ENCODE data around the gene NUP153.
"Not testable (repeated sequence)": the region's sequence is repeated elsewhere in the genome, so short reads cannot be mapped to it uniquely, and the experiment has no call there.

The NUP153 gene

DNA sequence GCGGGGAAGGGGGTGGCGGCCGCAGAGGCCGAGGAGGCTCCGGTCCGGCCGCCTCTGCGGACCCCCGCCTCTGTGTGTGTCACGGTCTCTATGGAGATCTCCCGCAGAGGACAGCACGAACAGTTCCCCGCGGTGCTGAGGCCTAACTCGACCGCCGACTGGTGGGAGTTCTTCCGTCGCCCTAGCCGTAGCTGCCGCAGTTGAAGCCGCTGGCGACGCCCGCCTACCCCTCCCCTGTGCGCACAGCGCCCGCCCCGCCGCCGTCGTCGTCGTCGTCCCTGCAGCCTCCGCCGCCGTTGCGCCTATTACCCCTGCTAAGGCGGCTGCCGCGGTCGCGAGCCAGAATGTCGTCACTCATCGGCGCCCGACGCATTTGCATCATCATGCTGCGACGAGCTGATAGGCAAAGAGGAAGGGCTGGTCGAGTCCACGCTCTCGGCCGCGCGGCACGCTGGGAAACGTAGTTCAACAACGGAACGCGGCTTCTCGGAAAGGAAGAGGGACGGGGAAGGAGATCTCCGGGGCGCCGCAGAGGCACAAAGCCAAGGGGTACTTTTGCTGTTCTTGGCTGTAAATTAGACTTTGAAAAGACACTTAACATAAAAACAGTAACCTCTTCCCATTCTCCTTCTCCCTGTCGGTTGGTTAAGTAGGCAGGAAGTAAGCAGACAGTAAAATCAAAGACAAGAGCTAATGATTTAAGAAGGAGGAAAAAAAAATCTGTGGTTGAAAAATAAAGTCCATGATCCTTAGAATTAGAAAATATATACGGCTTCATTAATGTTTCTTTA, at the start of gene NUP153:
NUP153 (minus strand) TSS at position 346 of the 791 bp plus-strand sequence. CDS start 538 bp downstream, outside the sequence.
- peak; percentile 95 for DNase-seq

GRCh38 chr6:17754254-17754653, 47.5 kb upstream of the NUP153 start:
- DNase-seq = no peak

DNA sequence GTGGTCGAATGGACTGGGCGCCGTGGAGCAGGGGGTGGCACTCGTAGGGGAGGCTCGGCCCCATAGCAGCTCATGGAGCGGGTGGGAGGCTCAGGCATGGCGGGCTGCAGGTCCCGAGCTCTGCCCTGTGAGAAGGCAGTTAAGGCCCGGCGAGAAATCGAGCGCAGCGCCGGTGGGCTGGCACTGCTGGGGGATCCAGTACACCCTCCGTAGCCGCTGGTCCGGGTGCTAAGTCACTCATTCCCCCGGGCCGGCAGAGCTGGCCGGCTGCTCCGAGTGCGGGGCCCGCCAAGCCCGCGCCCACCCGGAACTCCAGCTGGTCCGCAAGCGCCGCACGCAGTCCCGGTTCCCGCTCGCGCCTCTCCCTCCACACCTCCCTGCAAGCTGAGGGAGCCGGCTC, 38.6 kb upstream of the NUP153 start:
- DNase-seq = not testable (repeated sequence)

DNA sequence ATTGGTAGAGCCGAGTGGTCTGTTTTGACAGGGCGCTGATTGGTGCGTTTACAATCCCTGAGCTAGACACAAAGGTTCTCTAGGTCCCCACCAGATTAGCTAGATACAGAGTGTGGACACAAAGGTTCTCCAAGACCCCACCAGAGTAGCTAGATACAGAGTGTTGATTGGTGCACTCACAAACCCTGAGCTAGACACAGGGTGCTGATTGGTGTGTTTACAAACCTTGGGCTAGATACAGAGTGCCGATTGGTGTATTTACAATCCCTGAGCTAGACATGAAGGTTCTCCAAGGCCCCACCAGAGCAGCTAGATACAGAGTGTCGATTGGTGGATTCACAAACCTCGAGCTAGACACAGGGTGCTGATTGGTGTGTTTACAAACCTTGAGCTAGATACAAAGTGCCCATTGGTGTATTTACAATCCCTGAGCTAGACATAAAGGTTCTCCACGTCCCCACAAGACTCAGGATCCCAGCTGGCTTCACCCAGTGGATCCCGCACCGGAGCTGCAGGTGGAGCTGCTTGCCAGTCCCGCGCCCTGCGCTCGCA, 38.1 kb upstream of the NUP153 start:
- not testable (repeated sequence) for DNase-seq

DNA sequence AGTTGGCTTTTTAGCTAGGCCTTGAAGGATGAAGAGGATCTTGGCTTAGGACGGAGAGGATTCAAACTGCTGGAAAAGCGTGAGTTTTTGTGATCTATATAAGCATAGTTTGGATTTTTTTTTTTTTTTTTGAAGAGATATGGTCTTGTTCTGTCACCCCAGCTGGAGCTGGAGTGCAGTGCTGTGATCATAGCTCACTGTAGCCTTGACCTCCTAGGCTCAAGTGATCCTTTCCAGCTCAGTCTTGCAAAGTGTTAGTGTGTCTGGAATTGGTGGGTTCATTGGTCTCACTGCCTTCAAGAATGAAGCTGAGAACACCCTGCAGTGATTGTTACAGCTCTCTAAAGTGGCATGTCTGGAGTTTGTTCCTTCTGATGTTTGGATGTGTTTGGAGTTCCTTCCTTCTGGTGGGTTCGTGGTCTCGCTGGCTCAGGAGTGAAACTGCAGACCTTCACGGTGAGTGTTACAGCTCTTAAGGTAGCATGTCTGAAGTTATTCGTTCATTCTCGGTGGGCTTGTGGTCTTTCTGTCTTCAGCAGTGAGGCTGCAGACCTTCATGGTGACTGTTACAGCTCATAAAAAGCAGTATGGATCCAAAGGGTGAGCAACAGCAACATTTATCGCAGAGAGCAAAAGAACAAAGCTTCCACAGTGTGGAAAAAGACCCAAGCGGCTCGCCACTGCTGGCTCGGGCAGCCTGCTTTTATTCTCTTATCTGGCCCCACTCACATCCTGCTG, 37.5 kb upstream of the NUP153 start:
- no peak for DNase-seq

DNA sequence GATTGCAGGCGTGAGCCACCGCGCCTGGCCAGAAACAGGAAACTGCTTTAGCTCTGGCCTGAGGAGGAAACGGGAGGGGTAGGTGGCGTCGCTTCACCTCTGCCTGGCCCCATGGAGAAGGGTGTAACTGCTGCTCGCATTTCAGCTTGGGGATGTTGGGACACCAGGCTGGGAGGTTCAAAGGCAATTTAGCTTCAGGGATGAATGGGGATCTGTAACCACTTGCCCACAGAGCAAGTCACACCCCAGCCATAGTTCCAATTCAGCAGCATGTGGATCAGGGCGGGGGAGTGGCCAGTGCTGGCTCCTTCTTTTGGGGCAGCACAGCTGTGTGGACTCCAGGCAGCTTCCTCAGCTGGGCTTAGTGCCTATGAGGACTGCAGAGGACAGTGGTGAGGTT, 34.8 kb upstream of the NUP153 start:
- DNase-seq = no peak

GRCh38 chr6:17740559-17741220, 34.0 kb upstream of the NUP153 start:
- DNase-seq = no peak

GRCh38 chr6:17737704-17738252, 31.1 kb upstream of the NUP153 start:
- no peak for DNase-seq

GRCh38 chr6:17735311-17735710, 28.6 kb upstream of the NUP153 start:
- DNase-seq = not testable (repeated sequence)

- no peak for DNase-seq
Observed at GRCh38 chr6:17730078-17730704, 23.5 kb upstream of the NUP153 start.

DNA sequence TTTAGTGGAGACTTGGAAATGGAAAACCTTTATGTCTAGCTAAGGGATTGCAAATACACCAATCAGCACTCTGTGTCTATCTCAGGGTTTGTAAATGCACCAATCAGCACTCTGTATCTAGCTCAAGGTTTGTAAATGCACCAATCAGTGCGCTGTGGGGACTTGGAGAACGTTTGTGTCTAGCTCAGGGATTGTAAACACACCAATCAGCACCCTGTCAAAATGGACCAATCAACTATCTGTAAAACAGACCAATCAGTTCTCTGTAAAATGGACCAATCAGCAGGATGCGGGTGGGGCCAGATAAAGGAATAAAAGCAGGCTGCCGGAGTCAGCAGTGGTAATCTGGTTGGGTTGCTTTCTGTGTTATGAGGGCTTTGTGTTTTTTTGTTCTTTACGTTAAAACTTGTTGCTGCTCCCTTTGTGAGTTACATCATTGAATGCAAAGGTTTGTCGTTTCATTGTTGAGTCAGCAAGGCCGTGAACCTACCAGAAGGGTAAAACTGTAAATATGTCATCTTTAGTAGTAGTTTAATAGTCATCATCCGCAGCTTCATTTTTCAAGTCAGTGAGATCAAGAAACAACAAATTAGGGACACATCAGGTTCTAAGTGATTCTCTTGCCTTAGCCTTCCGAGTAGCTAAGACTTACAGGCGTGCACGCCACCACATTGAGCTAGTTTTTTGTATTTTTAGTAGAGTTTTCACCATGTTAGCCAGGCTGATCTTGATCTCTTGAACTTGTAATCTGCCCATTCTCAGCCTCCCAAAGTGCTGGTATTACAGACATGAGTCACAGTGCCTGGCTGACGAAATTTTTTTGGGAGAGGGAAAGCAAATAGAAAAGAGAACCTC, 22.7 kb upstream of the NUP153 start:
- DNase-seq = no peak

- no peak for DNase-seq
Observed at GRCh38 chr6:17728551-17729222, 22.0 kb upstream of the NUP153 start.

GRCh38 chr6:17725083-17725482, 18.4 kb upstream of the NUP153 start:
- DNase-seq = no peak

GRCh38 chr6:17724341-17724740, 17.6 kb upstream of the NUP153 start:
- DNase-seq = no peak

DNA sequence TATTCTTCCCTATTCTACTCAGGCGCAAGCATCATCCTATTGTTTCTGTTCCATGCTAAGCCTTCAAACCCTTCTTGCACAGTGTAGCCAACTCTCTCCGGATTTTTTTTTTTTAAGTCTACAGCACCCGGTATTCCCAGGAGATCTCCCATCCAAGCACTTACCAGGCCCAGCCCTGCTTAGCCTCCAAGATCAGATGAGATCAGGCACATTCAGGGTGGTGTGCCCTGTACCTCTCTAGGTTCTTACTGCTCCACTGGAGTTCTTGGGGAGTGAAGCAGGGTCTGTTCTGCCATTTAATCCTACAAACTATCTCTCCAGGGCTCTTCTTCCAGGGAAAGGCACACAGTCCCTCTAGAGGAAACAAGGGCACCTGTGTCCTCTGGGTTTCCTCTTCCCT, 14.9 kb upstream of the NUP153 start:
- no peak for DNase-seq

GRCh38 chr6:17719323-17720041, 12.8 kb upstream of the NUP153 start:
- no peak for DNase-seq

DNA sequence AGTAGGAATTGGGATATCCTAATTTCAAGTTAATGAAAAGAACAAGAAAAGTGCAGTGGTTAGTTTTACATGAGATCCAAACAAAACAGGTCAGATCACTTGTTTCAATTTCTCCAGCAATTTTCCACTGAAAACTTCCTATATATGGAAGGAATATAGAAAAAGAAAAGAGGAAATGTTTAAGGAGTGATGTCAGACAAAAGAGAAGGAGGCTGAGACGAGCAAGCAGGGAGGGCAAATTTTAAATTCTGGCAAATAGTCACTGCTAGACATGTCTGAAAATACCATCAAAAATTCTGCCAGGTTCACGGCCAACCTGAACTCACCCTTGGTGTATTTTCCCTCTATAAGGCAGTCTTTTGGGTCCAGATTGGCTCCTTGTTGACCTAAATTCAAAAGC, 9.5 kb upstream of the NUP153 start:
- no peak for DNase-seq

DNA sequence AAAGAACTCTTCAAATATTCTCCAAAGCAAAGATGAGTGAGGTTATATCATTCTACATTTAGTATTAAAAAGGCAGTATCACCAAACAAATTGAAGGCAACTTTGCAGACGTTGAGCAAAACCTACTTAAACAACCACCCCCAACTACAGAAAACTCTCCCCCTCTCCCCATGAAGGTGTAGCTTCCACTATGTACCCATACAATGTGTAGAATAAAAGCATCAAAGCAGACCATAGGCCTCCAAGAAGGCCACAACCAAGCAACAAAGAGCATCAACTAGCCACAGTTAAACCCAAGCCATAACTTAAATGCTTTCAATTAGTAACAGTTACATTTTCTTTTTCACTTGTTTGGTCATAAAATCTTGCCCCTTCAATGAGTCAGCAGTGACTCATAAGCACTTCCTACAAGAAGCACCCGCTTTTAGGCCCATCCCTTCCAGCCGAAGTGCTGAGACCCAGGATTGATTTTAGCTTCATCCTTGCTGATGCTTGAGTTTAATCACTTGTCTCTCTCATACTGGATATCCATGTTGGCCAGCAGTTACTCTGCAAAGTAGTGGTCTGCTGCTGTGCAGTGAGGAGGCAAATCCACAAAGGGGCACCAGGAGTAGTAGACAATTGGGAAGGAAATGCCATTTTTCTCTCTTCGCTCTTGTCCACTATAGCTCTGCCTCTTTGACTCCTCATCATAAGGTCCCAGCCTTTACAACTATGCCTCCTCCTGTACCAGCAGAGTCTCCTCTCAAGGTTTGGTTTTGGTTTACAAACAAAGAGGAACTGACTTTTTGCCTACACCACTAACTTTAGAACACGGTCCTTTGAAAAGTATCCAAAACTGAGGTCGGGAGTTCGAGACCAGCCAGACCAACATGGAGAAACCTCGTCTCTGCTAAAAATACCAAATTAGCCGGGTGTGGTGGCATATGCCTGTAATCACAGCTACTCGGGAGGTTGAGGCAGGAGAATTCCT, 8.4 kb upstream of the NUP153 start:
- peak; percentile 43 for DNase-seq

DNA sequence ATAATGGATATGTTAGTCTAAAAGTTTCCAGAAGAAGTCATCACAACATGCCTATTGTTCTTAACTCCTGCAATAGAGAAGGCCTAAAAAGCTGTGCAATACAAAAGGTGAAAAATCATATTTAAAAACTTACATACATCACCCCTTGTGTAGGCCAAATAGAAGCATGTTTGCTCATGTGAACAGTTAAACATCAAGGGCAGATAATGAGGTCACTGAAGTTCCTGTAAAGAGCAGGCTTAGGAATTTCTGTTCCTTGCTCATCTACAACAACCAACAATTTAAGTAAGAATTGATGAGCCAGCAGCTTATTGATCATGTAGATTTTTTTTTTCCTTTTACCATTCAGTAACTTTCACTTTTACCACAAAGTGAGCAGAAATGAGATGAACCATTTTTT, 7.5 kb upstream of the NUP153 start:
- no peak for DNase-seq
